Uterus (tissue), 2 donors: ENCODE results near the gene CNN2.

Experiments used
- POLR2A ChIP-seq, 2 donors: fragments of 450-650 bp; IDR thresholded peaks; one replicate each; pipeline ENCODE4 v1.6.1; 2016; ENCODE audit warnings: antibody characterized with exemption in 2 of 2, mild to moderate bottlenecking in 1 of 2, moderate library complexity in 1 of 2
- TF ChIP-seq, protein P1 (sequence below), 4 experiments: fragments of 200-600 bp in 2 of 4; fragments of 450-650 bp in 2 of 4; sonication (generic) in 2 of 4; IDR thresholded peaks; one replicate each; pipeline ENCODE4 v1.5.1; 2016 to 2019; ENCODE audit warnings: antibody characterized with exemption in 4 of 4, mild to moderate bottlenecking in 2 of 4, moderate library complexity in 1 of 4

GRCh38 chr19:1009981-1010538 is 16.3 kb upstream of the CNN2 start:
- TF ChIP-seq, protein P1, sequence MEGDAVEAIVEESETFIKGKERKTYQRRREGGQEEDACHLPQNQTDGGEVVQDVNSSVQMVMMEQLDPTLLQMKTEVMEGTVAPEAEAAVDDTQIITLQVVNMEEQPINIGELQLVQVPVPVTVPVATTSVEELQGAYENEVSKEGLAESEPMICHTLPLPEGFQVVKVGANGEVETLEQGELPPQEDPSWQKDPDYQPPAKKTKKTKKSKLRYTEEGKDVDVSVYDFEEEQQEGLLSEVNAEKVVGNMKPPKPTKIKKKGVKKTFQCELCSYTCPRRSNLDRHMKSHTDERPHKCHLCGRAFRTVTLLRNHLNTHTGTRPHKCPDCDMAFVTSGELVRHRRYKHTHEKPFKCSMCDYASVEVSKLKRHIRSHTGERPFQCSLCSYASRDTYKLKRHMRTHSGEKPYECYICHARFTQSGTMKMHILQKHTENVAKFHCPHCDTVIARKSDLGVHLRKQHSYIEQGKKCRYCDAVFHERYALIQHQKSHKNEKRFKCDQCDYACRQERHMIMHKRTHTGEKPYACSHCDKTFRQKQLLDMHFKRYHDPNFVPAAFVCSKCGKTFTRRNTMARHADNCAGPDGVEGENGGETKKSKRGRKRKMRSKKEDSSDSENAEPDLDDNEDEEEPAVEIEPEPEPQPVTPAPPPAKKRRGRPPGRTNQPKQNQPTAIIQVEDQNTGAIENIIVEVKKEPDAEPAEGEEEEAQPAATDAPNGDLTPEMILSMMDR (IDR thresholded peaks at IDR 0.05): no peak
- TF ChIP-seq POLR2A (IDR thresholded peaks at IDR 0.05): peak in 1 of 2 donors; percentile 0
